D721Med (cell line): ENCODE data around the gene HDHD5.
"Not testable (repeated sequence)": the region's sequence is repeated elsewhere in the genome, so short reads cannot be mapped to it uniquely, and the experiment has no call there.

Experiments
- DNase-seq: peaks from one replicate; pipeline ENCODE4 v3.0.0; 2011; ENCODE audit warnings: low spot score; ENCODE audit not compliant: insufficient read length
- FAIRE-seq: peaks from 2 replicates; lab custom pipeline; 2011; peaks lifted over from hg19 to GRCh38; lab: Jason Lieb, UNC
- TF ChIP-seq, protein P1 (sequence below): IDR thresholded peaks from 2 replicates; pipeline ENCODE4 v1.5.1; 2012; ENCODE audit warnings: mild to moderate bottlenecking, control low read depth; ENCODE audit not compliant: insufficient read depth; ENCODE audit errors: missing control alignments

HDHD5 gene

GRCh38 chr22:17155941-17156340, 3.1 kb downstream of the HDHD5 start:
- FAIRE-seq (no peak), DNase-seq (no peak)
- TF ChIP-seq, protein P1, sequence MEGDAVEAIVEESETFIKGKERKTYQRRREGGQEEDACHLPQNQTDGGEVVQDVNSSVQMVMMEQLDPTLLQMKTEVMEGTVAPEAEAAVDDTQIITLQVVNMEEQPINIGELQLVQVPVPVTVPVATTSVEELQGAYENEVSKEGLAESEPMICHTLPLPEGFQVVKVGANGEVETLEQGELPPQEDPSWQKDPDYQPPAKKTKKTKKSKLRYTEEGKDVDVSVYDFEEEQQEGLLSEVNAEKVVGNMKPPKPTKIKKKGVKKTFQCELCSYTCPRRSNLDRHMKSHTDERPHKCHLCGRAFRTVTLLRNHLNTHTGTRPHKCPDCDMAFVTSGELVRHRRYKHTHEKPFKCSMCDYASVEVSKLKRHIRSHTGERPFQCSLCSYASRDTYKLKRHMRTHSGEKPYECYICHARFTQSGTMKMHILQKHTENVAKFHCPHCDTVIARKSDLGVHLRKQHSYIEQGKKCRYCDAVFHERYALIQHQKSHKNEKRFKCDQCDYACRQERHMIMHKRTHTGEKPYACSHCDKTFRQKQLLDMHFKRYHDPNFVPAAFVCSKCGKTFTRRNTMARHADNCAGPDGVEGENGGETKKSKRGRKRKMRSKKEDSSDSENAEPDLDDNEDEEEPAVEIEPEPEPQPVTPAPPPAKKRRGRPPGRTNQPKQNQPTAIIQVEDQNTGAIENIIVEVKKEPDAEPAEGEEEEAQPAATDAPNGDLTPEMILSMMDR: no peak

- no peak for FAIRE-seq
- TF ChIP-seq, protein P1: no peak
- no peak for DNase-seq
Observed at GRCh38 chr22:17152971-17153370, 6.1 kb downstream of the HDHD5 start.

GRCh38 chr22:17152340-17152739, 6.7 kb downstream of the HDHD5 start:
- TF ChIP-seq, protein P1: no peak

GRCh38 chr22:17149076-17149815, 9.8 kb downstream of the HDHD5 start:
- FAIRE-seq (no peak), DNase-seq (no peak)
- TF ChIP-seq, protein P1: no peak

More at GRCh38 chr22:17152340-17152739, 6.7 kb downstream of the HDHD5 start:
- no peak for DNase-seq
- FAIRE-seq: no peak

- DNase-seq, FAIRE-seq: not testable (repeated sequence)
Observed at GRCh38 chr22:17147458-17147857, 11.6 kb downstream of the HDHD5 start.

GRCh38 chr22:17145021-17145680, 13.9 kb downstream of the HDHD5 start:
- FAIRE-seq (no peak), DNase-seq (no peak)
- TF ChIP-seq, protein P1: no peak

- no peak for FAIRE-seq
- TF ChIP-seq, protein P1: no peak
- DNase-seq: no peak
Observed at GRCh38 chr22:17143826-17144225, 15.3 kb downstream of the HDHD5 start.
